ENCODE results near the gene FDX2. TPM values are rescaled to one million over a fixed set of nuclear protein-coding genes. Genes with fewer than 3 reads are reported as not detected.

FDX2 gene
- total RNA-seq, 1 donor from 2014 or later: 7.4 TPM

DNA sequence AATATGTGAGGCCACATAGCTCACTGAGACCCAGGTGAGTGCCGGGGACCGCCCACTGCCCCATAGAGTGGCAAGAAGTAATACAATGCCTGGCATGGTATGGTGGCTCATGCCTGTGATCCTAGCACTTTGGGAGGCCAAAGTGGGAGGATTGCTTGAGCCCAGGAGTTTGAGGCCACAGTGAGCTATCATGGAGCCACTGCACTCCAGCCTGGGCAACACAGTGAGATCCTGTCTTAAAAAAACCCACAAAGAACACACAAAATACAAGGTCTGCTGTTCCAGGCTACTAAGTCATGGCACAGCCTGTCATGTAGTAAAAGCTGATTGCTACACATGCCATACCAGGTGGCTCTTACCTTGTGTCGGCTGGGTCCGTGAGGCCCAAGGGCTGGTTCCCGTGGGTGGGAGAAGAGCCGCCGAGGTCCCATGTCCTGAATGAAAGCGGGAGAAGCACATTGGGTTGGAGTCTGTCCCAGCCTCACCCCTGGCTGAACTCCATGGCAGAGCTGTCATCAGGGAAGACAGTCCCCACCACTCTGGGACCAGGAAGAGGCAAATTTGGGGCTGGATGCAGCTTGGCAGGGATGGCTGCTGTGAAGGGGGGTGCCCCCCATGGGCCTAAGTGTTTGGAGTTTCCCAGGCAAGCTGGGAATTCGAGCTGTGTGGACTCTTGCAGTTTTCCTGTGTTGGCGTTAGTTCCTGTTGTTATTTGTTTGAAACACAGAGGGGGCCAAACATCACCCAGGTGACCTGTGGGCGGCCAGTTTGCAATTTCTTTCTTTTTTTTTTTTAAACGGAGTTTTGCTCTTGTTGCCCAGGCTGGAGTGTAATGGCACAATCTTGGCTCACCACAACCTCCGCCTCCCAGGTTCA is 3.2 kb upstream of the FDX2 start:
- Mint-ChIP-seq H3K4me1 (peaks cover 14% of the 10 kb centered on the region), H3K27me3 (ENCODE audit: insufficient read depth, low read depth) (peaks cover 4% of the 10 kb centered on the region), H3K4me3 (no peak overlapping the region), H3K9me3 (no peaks in the 10 kb centered on the region), H3K36me3 (peaks cover 10% of the 10 kb centered on the region), H3K27ac (no peak overlapping the region)
- Histone ChIP-seq H3K4me3 (no peak overlapping the region), H3K4me2 (no peak overlapping the region), H3K27ac (no peak overlapping the region), H4K20me1 (ENCODE audit: low read depth) (peaks cover 5% of the 10 kb centered on the region), H3K27me3 (no peaks in the 10 kb centered on the region), H3F3A (ENCODE audit: low read depth) (peaks cover 36% of the 10 kb centered on the region), H2AFZ (replicated peaks) (no peak overlapping the region), H3K4me1 (peaks cover 7% of the 10 kb centered on the region), H3K9ac (no peak overlapping the region), H3K79me2 (ENCODE audit: low read depth) (peaks cover 6% of the 10 kb centered on the region), H3K36me3 (no peaks in the 10 kb centered on the region), H3K9me3 (ENCODE audit: low read depth) (no peaks in the 10 kb centered on the region)
- TF ChIP-seq EZH2 (IDR thresholded peaks at IDR 0.05): no peak
- TF ChIP-seq, protein P1, sequence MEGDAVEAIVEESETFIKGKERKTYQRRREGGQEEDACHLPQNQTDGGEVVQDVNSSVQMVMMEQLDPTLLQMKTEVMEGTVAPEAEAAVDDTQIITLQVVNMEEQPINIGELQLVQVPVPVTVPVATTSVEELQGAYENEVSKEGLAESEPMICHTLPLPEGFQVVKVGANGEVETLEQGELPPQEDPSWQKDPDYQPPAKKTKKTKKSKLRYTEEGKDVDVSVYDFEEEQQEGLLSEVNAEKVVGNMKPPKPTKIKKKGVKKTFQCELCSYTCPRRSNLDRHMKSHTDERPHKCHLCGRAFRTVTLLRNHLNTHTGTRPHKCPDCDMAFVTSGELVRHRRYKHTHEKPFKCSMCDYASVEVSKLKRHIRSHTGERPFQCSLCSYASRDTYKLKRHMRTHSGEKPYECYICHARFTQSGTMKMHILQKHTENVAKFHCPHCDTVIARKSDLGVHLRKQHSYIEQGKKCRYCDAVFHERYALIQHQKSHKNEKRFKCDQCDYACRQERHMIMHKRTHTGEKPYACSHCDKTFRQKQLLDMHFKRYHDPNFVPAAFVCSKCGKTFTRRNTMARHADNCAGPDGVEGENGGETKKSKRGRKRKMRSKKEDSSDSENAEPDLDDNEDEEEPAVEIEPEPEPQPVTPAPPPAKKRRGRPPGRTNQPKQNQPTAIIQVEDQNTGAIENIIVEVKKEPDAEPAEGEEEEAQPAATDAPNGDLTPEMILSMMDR (IDR thresholded peaks at IDR 0.05): no peak
- no peak for TF ChIP-seq EZH2phosphoT487 (IDR thresholded peaks at IDR 0.05)
- no peak for DNase-seq (ENCODE audit: low spot score)

DNA sequence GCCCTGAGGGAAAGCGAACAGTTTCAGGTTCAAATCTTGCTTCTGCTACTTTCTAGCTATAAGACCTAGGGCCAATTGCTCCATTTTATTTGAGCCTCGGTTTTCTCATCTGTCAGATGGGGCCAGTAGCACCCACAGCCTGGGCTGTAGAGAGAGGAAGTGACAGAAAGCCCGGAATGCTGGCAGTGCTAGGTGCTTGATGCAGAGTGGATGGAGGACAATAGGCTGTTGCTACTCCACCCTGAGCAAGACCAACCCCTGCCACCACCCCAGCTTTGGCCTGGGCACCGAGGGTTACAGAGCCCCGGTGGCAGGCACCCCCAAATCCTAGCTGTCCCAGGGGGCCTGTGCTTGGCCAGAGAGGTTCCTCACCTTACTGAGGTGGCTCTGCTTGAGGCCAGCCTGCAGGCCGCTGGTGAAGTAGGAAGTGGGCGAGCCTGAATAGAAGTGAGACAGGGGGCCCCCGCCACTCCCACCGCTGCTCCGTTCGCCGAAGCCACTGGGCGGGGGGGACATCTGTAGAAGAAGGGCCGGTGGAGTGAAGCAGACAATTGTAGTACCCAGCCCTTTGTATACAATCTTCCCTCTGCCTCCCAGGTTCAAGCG is 2.1 kb upstream of the FDX2 start:
- H4K20me1 ChIP-seq (ENCODE audit: low read depth): peaks cover 3% of the 10 kb centered on the region
- DNase-seq (ENCODE audit: low spot score): no peak
- H3K4me1 ChIP-seq: peaks cover 7% of the 10 kb centered on the region
- H3K9me3 ChIP-seq (ENCODE audit: low read depth): no peaks in the 10 kb centered on the region
- peaks cover 14% of the 10 kb centered on the region for H3K4me1 Mint-ChIP-seq
- H3K36me3 Mint-ChIP-seq: peaks cover 13% of the 10 kb centered on the region
- TF ChIP-seq EZH2 (IDR thresholded peaks at IDR 0.05) (no peak), EZH2phosphoT487 (IDR thresholded peaks at IDR 0.05) (no peak)
- TF ChIP-seq, protein P1 (IDR thresholded peaks at IDR 0.05): no peak
- H3K27ac Mint-ChIP-seq: no peak overlapping the region
- no peaks in the 10 kb centered on the region for H3K27me3 ChIP-seq
- peaks cover 36% of the 10 kb centered on the region for H3F3A ChIP-seq (ENCODE audit: low read depth)
- H2AFZ ChIP-seq (replicated peaks): no peak overlapping the region
- H3K79me2 ChIP-seq (ENCODE audit: low read depth): peaks cover 6% of the 10 kb centered on the region
- H3K27me3 Mint-ChIP-seq (ENCODE audit: insufficient read depth, low read depth): peaks cover 4% of the 10 kb centered on the region
- H3K4me3 Mint-ChIP-seq: no peak overlapping the region
- H3K36me3 ChIP-seq: no peaks in the 10 kb centered on the region
- no peaks in the 10 kb centered on the region for H3K9me3 Mint-ChIP-seq
- H3K9ac ChIP-seq: no peak overlapping the region
- H3K27ac ChIP-seq: no peak overlapping the region
- no peak overlapping the region for H3K4me2 ChIP-seq
- no peak overlapping the region for H3K4me3 ChIP-seq

DNA sequence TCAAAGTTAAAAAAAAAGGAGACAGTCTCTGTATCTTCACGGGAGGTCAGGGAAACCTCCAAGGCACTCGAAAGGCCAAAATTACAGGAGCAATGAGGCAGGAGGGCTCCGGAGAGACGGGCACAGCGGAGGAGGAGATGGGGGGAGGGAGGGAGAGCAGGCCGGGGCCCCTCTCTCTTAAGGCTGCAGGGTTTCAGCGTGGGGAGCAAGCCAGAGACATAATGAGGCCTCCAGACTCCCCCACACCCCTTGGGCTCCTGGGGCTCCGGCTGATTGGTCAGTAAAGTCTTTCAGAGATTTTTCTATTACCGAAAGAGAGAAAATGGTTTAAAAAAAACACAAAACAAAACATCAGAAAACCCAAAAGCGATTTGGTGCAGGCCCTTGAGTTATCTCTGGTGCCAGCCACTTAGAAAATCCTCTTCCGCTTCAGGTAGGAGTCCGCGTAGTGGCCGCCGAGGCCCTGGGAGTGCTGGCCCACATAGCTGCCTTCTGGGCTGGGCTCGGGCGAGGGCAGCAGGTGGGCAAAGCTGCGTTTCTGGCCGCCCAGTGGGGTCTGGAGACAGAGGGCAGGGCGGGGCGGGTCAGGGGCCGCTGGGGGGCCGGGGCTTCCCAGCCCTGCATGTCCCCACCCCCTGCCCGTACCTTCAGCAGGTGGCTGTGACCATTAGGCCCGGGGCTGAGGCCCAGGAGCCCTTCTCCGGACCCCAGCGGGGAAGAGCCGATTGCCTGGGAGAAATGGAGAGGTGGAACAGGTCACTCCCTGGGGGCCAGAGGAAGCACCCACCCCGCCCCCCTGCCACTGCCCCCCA is 1.4 kb upstream of the FDX2 start:
- H3K9ac ChIP-seq: no peak overlapping the region
- peaks cover 3% of the 10 kb centered on the region for H4K20me1 ChIP-seq (ENCODE audit: low read depth)
- H3K27ac ChIP-seq: no peak overlapping the region
- DNase-seq (ENCODE audit: low spot score): no peak
- Mint-ChIP-seq H3K9me3 (no peaks in the 10 kb centered on the region), H3K36me3 (peaks cover 13% of the 10 kb centered on the region), H3K27ac (no peak overlapping the region), H3K4me1 (peaks cover 14% of the 10 kb centered on the region), H3K4me3 (no peak overlapping the region), H3K27me3 (ENCODE audit: insufficient read depth, low read depth) (peaks cover 4% of the 10 kb centered on the region)
- H3F3A ChIP-seq (ENCODE audit: low read depth): peaks cover 36% of the 10 kb centered on the region
- H2AFZ ChIP-seq (replicated peaks): no peak overlapping the region
- no peak for TF ChIP-seq EZH2 (IDR thresholded peaks at IDR 0.05)
- TF ChIP-seq EZH2phosphoT487 (IDR thresholded peaks at IDR 0.05): no peak
- TF ChIP-seq, protein P1 (IDR thresholded peaks at IDR 0.05): no peak
- no peaks in the 10 kb centered on the region for H3K27me3 ChIP-seq
- H3K9me3 ChIP-seq (ENCODE audit: low read depth): no peaks in the 10 kb centered on the region
- H3K4me2 ChIP-seq: no peak overlapping the region
- no peak overlapping the region for H3K4me3 ChIP-seq
- peaks cover 7% of the 10 kb centered on the region for H3K4me1 ChIP-seq
- no peaks in the 10 kb centered on the region for H3K36me3 ChIP-seq
- H3K79me2 ChIP-seq (ENCODE audit: low read depth): peaks cover 6% of the 10 kb centered on the region
